ENCODE results near the gene OR8B3.

OR8B3 gene

GRCh38 chr11:124346311-124346955, 52.4 kb downstream of the OR8B3 start:
- no peak for DNase-seq

All from DMS79 (cell line).